Coronary artery (tissue), 2 donors: ENCODE data around the gene HSPA8.
A peak's percentile ranks its signal among the peaks of the same experiment; 100 is the strongest.
"Not testable (repeated sequence)": the region's sequence is repeated elsewhere in the genome, so short reads cannot be mapped to it uniquely, and the experiment has no call there.

Source experiments
- DNase-seq: peaks from one replicate; pipeline ENCODE4 v3.0.0-alpha.2; 2017; ENCODE audit warnings: low spot score
- H3K27ac ChIP-seq, 2 donors: fragments of 200-600 bp; sonication (generic); one replicate each; pipeline ENCODE4 v1.5.1; 2016 to 2019
- H3K4me3 ChIP-seq: fragments of 200-600 bp; sonication (generic); 2 replicates; pipeline ENCODE4 v1.5.1; 2016; ENCODE audit warnings: mild to moderate bottlenecking, moderate library complexity
- TF ChIP-seq, protein P1 (sequence below): fragments of 200-600 bp; sonication (generic); IDR thresholded peaks from one replicate; pipeline ENCODE4 v1.5.1; 2019; ENCODE audit warnings: antibody characterized with exemption

HSPA8 gene

DNA sequence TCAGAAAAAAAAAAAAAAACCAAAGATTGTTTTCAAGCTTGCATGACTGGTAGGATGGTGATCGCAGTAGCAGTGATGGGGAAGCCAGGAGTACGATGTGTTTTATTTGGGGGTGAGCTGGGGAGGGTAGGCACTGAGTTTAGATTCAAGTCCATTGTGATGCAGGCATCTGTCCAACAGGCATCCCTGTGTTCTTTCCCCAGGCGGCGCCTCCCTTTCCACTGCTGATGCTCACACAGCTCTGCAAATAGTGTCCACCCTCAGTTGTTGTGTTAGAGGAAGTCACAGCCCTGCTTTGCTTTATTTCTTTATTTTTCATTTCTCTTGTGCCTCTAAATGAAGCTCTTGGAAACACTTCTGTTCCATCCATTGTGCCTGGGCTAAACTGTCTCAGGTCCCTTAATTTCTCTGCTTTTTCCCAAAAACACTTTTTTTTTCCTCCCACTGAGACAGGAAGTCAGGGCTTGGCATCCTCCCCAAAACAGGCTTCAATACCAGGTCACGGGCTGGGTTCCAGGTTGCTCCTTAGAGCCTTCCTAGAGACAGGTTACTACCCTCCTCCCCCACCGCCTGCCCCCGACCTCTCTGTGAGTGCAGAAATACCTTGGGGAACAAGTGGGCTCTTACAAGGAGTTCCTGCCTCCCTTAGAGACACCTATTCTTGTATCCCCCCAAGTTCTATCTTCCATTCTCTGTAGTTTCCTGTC is 38.6 kb upstream of the HSPA8 start:
- Histone ChIP-seq H3K27ac (peak overlapping the region in 1 of 2 donors; percentile 57), H3K4me3 (no peak overlapping the region)
- TF ChIP-seq, protein P1, sequence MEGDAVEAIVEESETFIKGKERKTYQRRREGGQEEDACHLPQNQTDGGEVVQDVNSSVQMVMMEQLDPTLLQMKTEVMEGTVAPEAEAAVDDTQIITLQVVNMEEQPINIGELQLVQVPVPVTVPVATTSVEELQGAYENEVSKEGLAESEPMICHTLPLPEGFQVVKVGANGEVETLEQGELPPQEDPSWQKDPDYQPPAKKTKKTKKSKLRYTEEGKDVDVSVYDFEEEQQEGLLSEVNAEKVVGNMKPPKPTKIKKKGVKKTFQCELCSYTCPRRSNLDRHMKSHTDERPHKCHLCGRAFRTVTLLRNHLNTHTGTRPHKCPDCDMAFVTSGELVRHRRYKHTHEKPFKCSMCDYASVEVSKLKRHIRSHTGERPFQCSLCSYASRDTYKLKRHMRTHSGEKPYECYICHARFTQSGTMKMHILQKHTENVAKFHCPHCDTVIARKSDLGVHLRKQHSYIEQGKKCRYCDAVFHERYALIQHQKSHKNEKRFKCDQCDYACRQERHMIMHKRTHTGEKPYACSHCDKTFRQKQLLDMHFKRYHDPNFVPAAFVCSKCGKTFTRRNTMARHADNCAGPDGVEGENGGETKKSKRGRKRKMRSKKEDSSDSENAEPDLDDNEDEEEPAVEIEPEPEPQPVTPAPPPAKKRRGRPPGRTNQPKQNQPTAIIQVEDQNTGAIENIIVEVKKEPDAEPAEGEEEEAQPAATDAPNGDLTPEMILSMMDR: no peak
- no peak for DNase-seq

DNA sequence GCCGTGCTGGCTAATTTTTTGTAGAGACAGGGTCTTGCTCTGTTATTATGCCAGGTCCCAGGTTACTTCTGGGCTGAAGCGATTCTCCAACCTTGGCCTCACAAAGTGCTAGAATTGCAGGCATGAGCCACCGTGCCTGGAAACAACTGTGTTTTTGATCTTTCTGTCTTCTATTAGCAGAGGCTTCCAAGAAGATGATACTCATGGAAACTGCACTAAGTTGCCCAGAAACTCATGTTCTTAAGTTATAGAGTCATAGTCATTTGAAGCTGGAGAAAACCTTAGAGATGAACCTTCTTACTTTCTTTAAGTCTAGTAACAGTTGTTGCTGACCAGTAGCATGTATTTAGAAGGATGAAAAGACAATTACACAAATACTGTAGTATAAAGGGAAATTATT is 37.1 kb upstream of the HSPA8 start:
- H3K4me3 ChIP-seq: no peak overlapping the region
- no peak overlapping the region for H3K27ac ChIP-seq
- no peak for DNase-seq
- TF ChIP-seq, protein P1: no peak

DNA sequence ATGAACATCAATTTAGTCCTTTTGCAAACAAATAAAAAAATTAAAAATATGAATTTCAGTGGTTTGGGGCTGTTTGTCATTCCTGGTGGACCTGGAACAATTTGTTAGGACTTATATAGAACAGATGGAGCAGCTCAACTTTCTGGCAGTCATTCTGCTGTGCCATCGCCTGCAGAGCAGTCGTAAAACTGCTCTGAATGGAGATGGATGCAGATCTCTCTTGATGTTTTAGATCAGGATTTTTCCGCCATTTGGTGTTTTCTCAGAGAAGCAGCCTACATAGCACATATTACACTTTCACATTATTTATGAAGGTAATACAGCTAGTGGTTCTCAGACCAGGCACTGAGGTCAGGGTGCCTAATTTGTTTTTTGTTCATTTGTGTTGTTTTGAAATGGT is 31.8 kb upstream of the HSPA8 start:
- TF ChIP-seq, protein P1: no peak
- Histone ChIP-seq H3K4me3 (no peak overlapping the region), H3K27ac (no peak overlapping the region)
- no peak for DNase-seq

DNA sequence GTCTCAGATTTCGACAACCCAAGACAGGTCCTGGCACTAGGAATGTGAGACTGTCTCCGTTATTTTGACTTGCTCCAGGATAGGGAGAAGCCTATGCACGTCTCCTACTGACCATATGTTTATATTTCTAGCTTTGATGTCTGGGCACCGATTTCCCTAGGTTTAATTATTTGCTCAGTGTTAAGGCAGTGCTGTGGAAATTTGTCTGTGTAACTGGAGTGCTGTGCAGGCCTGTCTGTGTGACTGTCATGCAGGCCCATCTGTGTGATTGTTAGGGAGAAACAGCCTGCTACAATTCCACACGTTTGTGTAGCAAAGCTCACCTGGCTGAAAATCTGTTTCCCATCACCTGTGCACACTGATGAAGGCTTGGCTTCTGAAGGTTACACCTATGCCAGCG is 29.6 kb upstream of the HSPA8 start:
- TF ChIP-seq, protein P1: no peak
- Histone ChIP-seq H3K27ac (no peak overlapping the region), H3K4me3 (no peak overlapping the region)
- DNase-seq: no peak

DNA sequence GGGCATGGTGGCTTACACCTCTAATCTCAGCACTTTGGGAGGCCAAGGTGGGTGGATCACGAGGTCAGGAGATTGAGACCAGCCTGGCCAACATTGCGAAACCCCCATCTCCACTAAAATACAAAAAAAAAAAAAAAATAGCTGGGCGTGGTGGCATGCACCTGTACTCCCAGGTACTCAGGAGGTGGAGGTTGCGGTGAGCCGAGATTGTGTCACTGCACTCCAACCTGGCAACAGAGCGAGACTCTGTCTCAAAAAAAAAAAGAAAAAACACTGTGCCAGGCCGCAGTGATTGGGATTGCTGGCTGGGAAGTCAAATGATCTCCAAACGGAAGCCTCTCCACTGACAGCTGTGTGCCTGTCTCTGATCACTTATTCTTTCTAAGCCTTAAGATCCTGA is 28.2 kb upstream of the HSPA8 start:
- not testable (repeated sequence) for DNase-seq, H3K4me3 ChIP-seq, H3K27ac ChIP-seq

DNA sequence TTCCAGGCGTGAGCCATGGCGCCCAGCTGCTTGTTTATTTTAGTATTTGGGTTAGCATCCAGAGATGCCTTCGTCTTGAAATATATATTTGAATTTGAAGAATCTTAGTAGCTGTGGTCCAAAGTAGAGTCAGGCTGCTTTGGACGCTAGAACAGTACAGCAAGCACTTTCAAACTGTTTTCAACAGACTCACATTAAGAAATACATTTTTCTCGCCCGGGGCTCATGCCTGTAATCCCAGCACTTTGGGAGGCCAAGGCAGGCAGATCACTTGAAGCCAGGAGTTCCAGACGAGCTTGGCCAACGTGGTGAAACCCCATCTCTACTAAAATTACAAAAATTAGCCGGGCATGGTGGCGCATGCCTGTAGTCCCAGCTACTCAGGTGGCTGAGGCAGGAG is 27.0 kb upstream of the HSPA8 start:
- H3K4me3 ChIP-seq, DNase-seq, H3K27ac ChIP-seq: not testable (repeated sequence)

DNA sequence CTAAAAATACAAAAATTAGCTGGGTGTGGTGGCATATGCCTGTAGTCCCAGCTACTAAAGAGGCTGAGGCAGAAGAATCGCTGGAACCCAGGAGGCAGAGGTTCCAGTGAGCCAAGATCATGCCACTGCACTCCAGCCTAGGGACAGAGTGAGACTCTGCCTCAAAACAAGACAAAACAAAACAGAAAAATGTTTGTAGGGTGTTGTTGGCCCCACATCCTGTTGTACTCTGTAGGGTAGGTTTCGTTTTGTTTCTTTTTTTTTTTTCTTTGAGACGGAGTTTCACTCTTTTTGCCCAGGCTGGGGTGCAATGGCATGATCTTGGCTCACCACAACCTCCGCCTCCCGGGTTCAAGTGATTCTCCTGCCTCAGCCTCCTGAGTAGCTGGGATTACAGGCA is 25.7 kb upstream of the HSPA8 start:
- H3K27ac ChIP-seq, DNase-seq, H3K4me3 ChIP-seq: not testable (repeated sequence)

DNA sequence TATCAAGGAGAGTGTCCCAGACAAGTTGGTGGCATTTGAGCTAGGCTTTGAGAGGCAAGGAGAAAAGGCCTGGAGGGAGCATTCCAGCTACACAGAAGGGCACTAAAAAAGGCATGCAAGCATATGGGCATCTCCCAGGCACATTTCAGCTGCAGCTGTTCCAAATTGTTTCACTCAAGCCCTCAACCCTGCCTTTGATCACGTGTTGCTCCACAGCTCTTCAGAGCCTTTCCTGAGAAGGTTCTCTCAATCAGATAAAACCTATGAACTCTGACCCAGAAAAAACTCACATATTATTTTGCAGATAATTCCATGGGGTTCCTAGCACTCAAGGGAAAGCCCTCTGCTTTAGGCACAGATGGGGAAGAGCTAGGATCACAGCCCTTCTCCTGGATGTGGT is 24.4 kb upstream of the HSPA8 start:
- no peak overlapping the region for H3K27ac ChIP-seq
- TF ChIP-seq, protein P1: no peak
- DNase-seq: no peak
- H3K4me3 ChIP-seq: no peak overlapping the region

DNA sequence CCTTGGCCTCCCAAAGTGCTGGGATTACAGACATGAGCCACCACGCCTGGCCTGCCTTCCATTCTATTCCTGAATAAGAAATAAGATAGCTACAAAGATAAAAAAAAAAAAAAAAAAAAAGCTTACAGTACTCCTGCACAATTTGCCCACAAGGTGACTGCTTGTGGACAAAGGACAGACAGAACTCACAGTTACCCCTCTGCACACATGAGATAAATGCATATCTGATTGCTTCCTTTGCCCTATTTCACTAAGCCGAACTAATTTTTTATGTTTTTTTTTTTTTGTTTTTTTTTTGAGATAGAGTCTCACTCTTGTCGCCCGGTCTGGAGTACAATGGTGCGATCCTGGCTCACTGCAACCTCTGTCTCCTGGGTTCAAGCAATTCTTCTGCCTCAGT is 23.6 kb upstream of the HSPA8 start:
- H3K27ac ChIP-seq: no peak overlapping the region
- no peak overlapping the region for H3K4me3 ChIP-seq

More for the DNA sequence above, 23.6 kb upstream of the HSPA8 start:
- TF ChIP-seq, protein P1: no peak
- DNase-seq: no peak
